DOHH2 (cell line): ENCODE data around the gene CREB5.
"Not testable (repeated sequence)": the region's sequence is repeated elsewhere in the genome, so short reads cannot be mapped to it uniquely, and the experiment has no call there.

Source experiments
- H3F3A ChIP-seq: fragments of 200-600 bp; sonication (generic), shearing (Covaris generic); 2 replicates; pipeline ENCODE4 v1.6.0; 2016; ENCODE audit warnings: antibody characterized with exemption, mild to moderate bottlenecking; ENCODE audit not compliant: control insufficient read depth, insufficient read depth
- H3K27ac ChIP-seq: fragments of 200-600 bp; sonication (generic); 2 replicates; pipeline ENCODE4 v1.5.1; 2014; ENCODE audit warnings: low read depth, mild to moderate bottlenecking, low read length, moderate library complexity
- H3K27me3 ChIP-seq: fragments of 200-600 bp; sonication (generic); 2 replicates; pipeline ENCODE4 v1.6.1; 2014; ENCODE audit warnings: mild to moderate bottlenecking, low read length, mixed read lengths; ENCODE audit not compliant: control insufficient read depth
- H3K36me3 ChIP-seq: fragments of 200-600 bp; sonication (generic); 2 replicates; pipeline ENCODE4 v1.6.1; 2014; ENCODE audit warnings: mild to moderate bottlenecking, low read length, moderate library complexity, mixed read lengths; ENCODE audit not compliant: control insufficient read depth
- H3K4me1 ChIP-seq: fragments of 200-600 bp; sonication (generic); 2 replicates; pipeline ENCODE4 v1.6.1; 2014; ENCODE audit warnings: mild to moderate bottlenecking, low read length, mixed read lengths; ENCODE audit not compliant: control insufficient read depth
- H3K4me2 ChIP-seq: fragments of 200-600 bp; sonication (generic); 2 replicates; pipeline ENCODE4 v1.6.0; 2014; ENCODE audit warnings: mild to moderate bottlenecking, low read length, moderate library complexity
- H3K4me3 ChIP-seq: fragments of 200-600 bp; sonication (generic); 2 replicates; pipeline ENCODE4 v1.5.1; 2014; ENCODE audit warnings: mild to moderate bottlenecking, low read length, mixed read lengths
- H3K79me2 ChIP-seq: fragments of 200-600 bp; sonication (generic); 2 replicates; pipeline ENCODE4 v1.6.1; 2014; ENCODE audit warnings: mild to moderate bottlenecking, low read length, mixed read lengths; ENCODE audit not compliant: control insufficient read depth
- H3K9me2 ChIP-seq: fragments of 200-600 bp; sonication (generic); replicated peaks from 2 replicates; pipeline ENCODE4 v1.6.1; 2014; ENCODE audit warnings: mild to moderate bottlenecking, low read length, mixed read lengths; ENCODE audit not compliant: control insufficient read depth
- H3K9me3 ChIP-seq: fragments of 200-600 bp; sonication (generic); 2 replicates; pipeline ENCODE4 v1.6.1; 2014; ENCODE audit warnings: antibody characterized with exemption, low read length, mixed read lengths; ENCODE audit not compliant: control insufficient read depth, insufficient read depth
- H4K20me1 ChIP-seq: fragments of 200-600 bp; sonication (generic); 2 replicates; pipeline ENCODE4 v1.6.0; 2014; ENCODE audit warnings: low read depth, mild to moderate bottlenecking, antibody characterized with exemption, low read length, moderate library complexity; ENCODE audit not compliant: control insufficient read depth, insufficient read depth
- EZH2phosphoT487 ChIP-seq: fragments of 200-600 bp; sonication (generic); IDR thresholded peaks from 2 replicates; pipeline ENCODE4 v1.6.1; 2017; ENCODE audit warnings: borderline replicate concordance, mild to moderate bottlenecking, antibody characterized with exemption, low read length, moderate library complexity, mixed read lengths
- TF ChIP-seq, protein P1 (sequence below): fragments of 200-600 bp; sonication (generic); IDR thresholded peaks from one replicate; pipeline ENCODE4 v1.5.1; 2014; ENCODE audit warnings: antibody characterized with exemption, mild to moderate bottlenecking, low read depth, low read length; ENCODE audit not compliant: poor library complexity, severe bottlenecking

The CREB5 gene

DNA sequence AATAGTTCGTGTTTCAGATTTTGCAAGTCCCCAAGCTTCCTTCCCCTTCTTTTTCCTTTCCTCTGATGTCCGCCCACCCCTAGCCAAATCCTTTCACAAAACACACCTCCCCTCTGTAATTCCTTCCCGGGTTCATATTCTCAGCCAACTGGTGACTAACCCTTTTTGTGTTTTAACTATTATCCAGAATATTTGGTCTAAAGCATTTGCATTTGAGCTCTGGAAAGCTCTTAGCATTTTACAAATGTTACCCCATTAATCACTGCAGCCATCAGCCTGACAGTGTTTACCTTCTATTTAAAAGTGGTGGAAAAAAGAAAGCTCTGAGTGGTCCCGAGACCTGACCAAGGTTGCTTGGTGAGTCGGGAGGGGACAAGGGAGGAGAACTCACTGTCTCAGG, 139.0 kb downstream of the CREB5 start:
- H4K20me1 ChIP-seq: no peaks in the 10 kb centered on the region
- H3K27me3 ChIP-seq: peaks cover 4% of the 10 kb centered on the region; the same call in 1 of the 2 replicates
- no peak overlapping the region for H3K4me3 ChIP-seq
- H3K4me2 ChIP-seq: no peak overlapping the region
- peaks cover 13% of the 10 kb centered on the region for H3K9me3 ChIP-seq
- H3K79me2 ChIP-seq: no peaks in the 10 kb centered on the region
- H3K9me2 ChIP-seq: no peaks in the 10 kb centered on the region
- no peak overlapping the region for H3K27ac ChIP-seq
- TF ChIP-seq, protein P1, sequence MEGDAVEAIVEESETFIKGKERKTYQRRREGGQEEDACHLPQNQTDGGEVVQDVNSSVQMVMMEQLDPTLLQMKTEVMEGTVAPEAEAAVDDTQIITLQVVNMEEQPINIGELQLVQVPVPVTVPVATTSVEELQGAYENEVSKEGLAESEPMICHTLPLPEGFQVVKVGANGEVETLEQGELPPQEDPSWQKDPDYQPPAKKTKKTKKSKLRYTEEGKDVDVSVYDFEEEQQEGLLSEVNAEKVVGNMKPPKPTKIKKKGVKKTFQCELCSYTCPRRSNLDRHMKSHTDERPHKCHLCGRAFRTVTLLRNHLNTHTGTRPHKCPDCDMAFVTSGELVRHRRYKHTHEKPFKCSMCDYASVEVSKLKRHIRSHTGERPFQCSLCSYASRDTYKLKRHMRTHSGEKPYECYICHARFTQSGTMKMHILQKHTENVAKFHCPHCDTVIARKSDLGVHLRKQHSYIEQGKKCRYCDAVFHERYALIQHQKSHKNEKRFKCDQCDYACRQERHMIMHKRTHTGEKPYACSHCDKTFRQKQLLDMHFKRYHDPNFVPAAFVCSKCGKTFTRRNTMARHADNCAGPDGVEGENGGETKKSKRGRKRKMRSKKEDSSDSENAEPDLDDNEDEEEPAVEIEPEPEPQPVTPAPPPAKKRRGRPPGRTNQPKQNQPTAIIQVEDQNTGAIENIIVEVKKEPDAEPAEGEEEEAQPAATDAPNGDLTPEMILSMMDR: no peak
- TF ChIP-seq EZH2phosphoT487: no peak
- no peaks in the 10 kb centered on the region for H3K36me3 ChIP-seq
- H3F3A ChIP-seq: no peaks in the 10 kb centered on the region
- no peaks in the 10 kb centered on the region for H3K4me1 ChIP-seq

DNA sequence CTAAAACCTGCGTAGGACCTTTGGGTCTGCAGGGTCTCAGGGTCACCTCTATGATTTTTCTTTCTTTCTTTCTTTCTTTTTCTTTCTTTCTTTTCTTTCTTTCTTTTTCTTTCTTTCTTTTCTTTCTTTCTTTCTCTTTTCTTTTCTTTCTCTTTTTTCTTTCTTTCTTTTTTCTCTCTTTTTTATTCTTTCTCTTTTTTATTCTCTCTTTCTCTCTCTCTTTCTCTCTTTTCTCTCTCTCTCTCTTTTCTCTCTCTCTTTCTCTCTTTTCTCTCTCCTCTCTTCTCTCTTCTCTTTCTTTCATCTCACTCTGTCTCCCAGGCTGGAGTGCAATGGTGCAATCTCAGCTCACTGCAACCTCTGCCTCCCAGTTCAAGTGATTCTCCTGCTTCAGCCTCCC, 139.4 kb downstream of the CREB5 start:
- H3K79me2 ChIP-seq, H3K4me2 ChIP-seq, H3K9me3 ChIP-seq, H3K4me3 ChIP-seq, H3K27ac ChIP-seq, H4K20me1 ChIP-seq, H3K9me2 ChIP-seq, H3F3A ChIP-seq, H3K4me1 ChIP-seq, H3K27me3 ChIP-seq, H3K36me3 ChIP-seq: not testable (repeated sequence)

DNA sequence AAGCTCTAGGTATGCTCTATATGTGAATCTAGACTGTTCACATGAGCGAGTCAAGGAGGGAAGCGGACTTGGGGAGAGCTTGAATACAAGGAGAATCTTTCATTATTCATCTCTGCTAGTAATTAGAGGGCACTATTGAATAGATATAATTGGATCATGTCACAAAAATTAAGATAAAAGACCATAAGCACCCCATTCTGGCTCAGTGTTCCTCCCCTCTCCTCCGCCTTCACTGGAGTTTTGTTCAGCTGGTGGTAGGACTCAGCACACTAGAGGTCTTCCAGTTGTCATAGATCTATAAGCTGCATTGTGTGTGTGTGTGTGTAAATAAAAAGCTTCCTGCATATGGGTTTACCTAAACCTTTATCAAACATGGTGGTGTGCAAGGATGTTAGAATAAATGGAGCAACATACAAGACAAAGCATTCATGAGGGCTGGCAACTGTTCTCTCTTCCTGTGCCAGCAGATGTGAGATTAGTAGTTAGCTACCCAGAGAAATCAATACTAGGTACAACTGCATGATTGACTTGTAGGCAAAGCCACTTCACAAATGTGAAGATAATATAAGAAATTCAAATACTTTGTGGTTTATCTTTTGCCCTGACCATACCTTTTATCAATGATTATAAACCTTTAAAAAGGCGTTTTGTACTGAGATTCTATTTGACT, 142.6 kb downstream of the CREB5 start:
- Histone ChIP-seq H3K9me2 (no peaks in the 10 kb centered on the region), H3K4me3 (no peak overlapping the region), H3K27ac (no peak overlapping the region), H4K20me1 (no peaks in the 10 kb centered on the region), H3K79me2 (no peaks in the 10 kb centered on the region), H3F3A (no peaks in the 10 kb centered on the region), H3K9me3 (no peaks in the 10 kb centered on the region), H3K27me3 (peaks cover 4% of the 10 kb centered on the region; the same call in 1 of the 2 replicates), H3K4me1 (peaks cover 7% of the 10 kb centered on the region), H3K36me3 (no peaks in the 10 kb centered on the region), H3K4me2 (no peak overlapping the region)
- TF ChIP-seq, protein P1: no peak
- TF ChIP-seq EZH2phosphoT487: no peak

DNA sequence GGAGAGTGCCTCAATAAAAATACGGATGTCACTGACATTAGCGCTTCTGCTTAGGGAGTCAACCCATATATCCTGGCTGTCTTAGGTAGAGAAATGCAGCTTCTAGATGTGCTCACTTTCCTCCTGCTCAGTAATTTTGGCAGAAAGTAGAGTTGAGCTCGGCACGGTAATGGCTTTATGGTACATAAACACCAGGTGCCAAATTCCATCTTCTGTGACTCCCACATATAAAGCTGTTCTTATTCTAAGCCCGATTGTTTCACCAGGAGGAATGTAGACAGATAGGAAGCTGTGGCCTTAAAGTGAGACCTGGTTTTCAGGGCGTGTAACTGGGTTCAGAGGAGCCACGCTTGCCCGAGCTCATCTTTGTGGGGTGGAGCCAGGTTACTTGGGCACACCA, 143.7 kb downstream of the CREB5 start:
- H3F3A ChIP-seq: no peaks in the 10 kb centered on the region
- H3K4me2 ChIP-seq: no peak overlapping the region

More for the DNA sequence above, 143.7 kb downstream of the CREB5 start:
- H3K36me3 ChIP-seq: no peaks in the 10 kb centered on the region
- peaks cover 7% of the 10 kb centered on the region for H3K4me1 ChIP-seq
- H3K27me3 ChIP-seq: no peaks in the 10 kb centered on the region
- no peaks in the 10 kb centered on the region for H3K9me2 ChIP-seq
- H3K4me3 ChIP-seq: no peak overlapping the region
- TF ChIP-seq EZH2phosphoT487: no peak
- TF ChIP-seq, protein P1: no peak
- no peaks in the 10 kb centered on the region for H3K79me2 ChIP-seq
- no peaks in the 10 kb centered on the region for H3K9me3 ChIP-seq
- H3K27ac ChIP-seq: no peak overlapping the region
- H4K20me1 ChIP-seq: no peaks in the 10 kb centered on the region
